K562 (cell line): ENCODE results near the gene TSPAN3. TPM values are rescaled to one million over a fixed set of nuclear protein-coding genes. Genes with fewer than 3 reads are reported as not detected.
A peak's percentile ranks its signal among the peaks of the same experiment; 100 is the strongest.

Experiments used
- ARHGAP35 ChIP-seq: fragments of 450-650 bp; IDR thresholded peaks from 2 replicates; pipeline ENCODE4 v1.6.1; 2018; ENCODE audit not compliant: partially characterized antibody
- CHD1 ChIP-seq: fragments of 200-600 bp; sonication (generic); IDR thresholded peaks from one replicate; pipeline ENCODE4 v1.6.1; 2012; ENCODE audit warnings: mild to moderate bottlenecking, moderate library complexity, low read length, inconsistent platforms
- EWSR1 ChIP-seq: fragments of 450-650 bp; IDR thresholded peaks from 2 replicates; pipeline ENCODE4 v1.6.1; 2018; ENCODE audit warnings: borderline replicate concordance, mild to moderate bottlenecking, low read depth, moderate library complexity; ENCODE audit not compliant: partially characterized antibody
- GTF2A2 ChIP-seq: IDR thresholded peaks from 2 replicates; pipeline ENCODE4 v1.6.1; 2016; ENCODE audit warnings: mild to moderate bottlenecking, missing genetic modification characterization, missing compliant biosample characterization
- HDAC3 ChIP-seq: fragments of 450-650 bp; IDR thresholded peaks from 2 replicates; pipeline ENCODE4 v1.6.1; 2018; ENCODE audit warnings: borderline replicate concordance, mild to moderate bottlenecking, moderate library complexity; ENCODE audit not compliant: partially characterized antibody
- KAT2B ChIP-seq: IDR thresholded peaks from one replicate; pipeline ENCODE4 v1.6.1; 2012; ENCODE audit warnings: low read depth, mild to moderate bottlenecking, control low read depth, inconsistent platforms, low read length, moderate library complexity
- KDM1A ChIP-seq, 2 experiments: fragments of 450-650 bp; IDR thresholded peaks; 2 replicates each; pipeline ENCODE4 v1.6.1; 2016; ENCODE audit warnings: mild to moderate bottlenecking in 2 of 2
- MAFF ChIP-seq: IDR thresholded peaks from 2 replicates; pipeline ENCODE4 v1.6.1; 2012; ENCODE audit warnings: low read length, improper control_type of control experiment
- MEF2A ChIP-seq: IDR thresholded peaks from 2 replicates; pipeline ENCODE4 v1.6.1; 2011; ENCODE audit warnings: low read depth, mild to moderate bottlenecking, low read length, moderate library complexity; ENCODE audit not compliant: control insufficient read depth
- MTF1 ChIP-seq: fragments of 250-450 bp; sonication (Bioruptor Pico); IDR thresholded peaks from 2 replicates; pipeline ENCODE4 v1.9.0; 2021; ENCODE audit warnings: moderate library complexity, mild to moderate bottlenecking, inconsistent platforms, borderline replicate concordance
- PHB2 ChIP-seq: fragments of 450-650 bp; IDR thresholded peaks from 2 replicates; pipeline ENCODE4 v1.6.1; 2017; ENCODE audit warnings: low read depth
- PPARD ChIP-seq: fragments of 250-450 bp; sonication (Bioruptor Pico); IDR thresholded peaks from 2 replicates; pipeline ENCODE4 v1.8.0; 2022; ENCODE audit warnings: inconsistent platforms, mild to moderate bottlenecking, moderate library complexity
- RBM22 ChIP-seq: fragments of 200-400 bp; formaldehyde crosslinking; IDR thresholded peaks from 2 replicates; pipeline ENCODE4 v1.6.1; 2018; ENCODE audit warnings: low read length, low read depth; ENCODE audit not compliant: poor library complexity, severe bottlenecking
- SETDB1 ChIP-seq: IDR thresholded peaks from one replicate; pipeline ENCODE4 v1.6.1; 2012; ENCODE audit warnings: low read length, control low read depth, inconsistent platforms
- TCF7 ChIP-seq: sonication (generic); IDR thresholded peaks from 2 replicates; pipeline ENCODE4 v1.6.1; 2016; ENCODE audit warnings: antibody characterized with exemption, borderline replicate concordance
- polyA plus RNA-seq, 8 experiments: library from polyadenylated mRNA; depleted of rRNA in 4 of 8; stranded (reverse) in 5 of 8; unstranded in 3 of 8; fragments of >200 nt; fragmentation: Nextera tagmentation in 2 of 8; fragmentation: Illumina TruSeq in 1 of 8; extraction: Ambion mirVana in 2 of 8; extraction: Trizol in 1 of 8; gene quantifications; 2 replicates each; pipeline versions ENCODE4 v1.2.1 to v1.2.3, GENCODE V29; 2011 to 2014; ENCODE audit warnings: inconsistent platforms in 1 of 8, missing spikeins in 1 of 8
- total RNA-seq, 7 experiments: library from RNA; depleted of rRNA in 6 of 7; stranded (reverse); fragments of >200 nt in 6 of 7; fragmentation: Illumina TruSeq in 2 of 7; extraction: Trizol in 2 of 7; gene quantifications; 2 replicates each; pipeline versions ENCODE4 v1.2.1 to v1.2.3, GENCODE V29; 2011 to 2021; ENCODE audit warnings: low replicate concordance in 1 of 7
- TF ChIP-seq, protein P1 (sequence below): sonication (generic); formaldehyde crosslinking; IDR thresholded peaks from 2 replicates; pipeline ENCODE4 v1.8.0; 2023; ENCODE audit warnings: mild to moderate bottlenecking, missing genetic modification reagents
- TF ChIP-seq, protein P2 (sequence below): sonication (generic); formaldehyde crosslinking; IDR thresholded peaks from 2 replicates; pipeline ENCODE4 v1.8.0; 2022; ENCODE audit warnings: mild to moderate bottlenecking, low read depth, missing genetic modification reagents
- TF ChIP-seq, protein P3 (sequence below): IDR thresholded peaks from 3 replicates; pipeline ENCODE4 v1.6.1; 2011; ENCODE audit warnings: borderline replicate concordance, mild to moderate bottlenecking, moderate library complexity; ENCODE audit not compliant: insufficient read length; ENCODE audit errors: extremely low read depth
- TF ChIP-seq, protein P4 (sequence below): sonication (generic); formaldehyde crosslinking; IDR thresholded peaks from 2 replicates; pipeline ENCODE4 v1.8.0; 2022; ENCODE audit warnings: mild to moderate bottlenecking, missing genetic modification reagents

TSPAN3 gene
- total and polyA plus RNA-seq, 9 of the 15 experiments (the other 6 are each of a cell fraction or from before 2014, with no cell fraction given), result 14.3 to 144 (median 71.1) TPM

DNA sequence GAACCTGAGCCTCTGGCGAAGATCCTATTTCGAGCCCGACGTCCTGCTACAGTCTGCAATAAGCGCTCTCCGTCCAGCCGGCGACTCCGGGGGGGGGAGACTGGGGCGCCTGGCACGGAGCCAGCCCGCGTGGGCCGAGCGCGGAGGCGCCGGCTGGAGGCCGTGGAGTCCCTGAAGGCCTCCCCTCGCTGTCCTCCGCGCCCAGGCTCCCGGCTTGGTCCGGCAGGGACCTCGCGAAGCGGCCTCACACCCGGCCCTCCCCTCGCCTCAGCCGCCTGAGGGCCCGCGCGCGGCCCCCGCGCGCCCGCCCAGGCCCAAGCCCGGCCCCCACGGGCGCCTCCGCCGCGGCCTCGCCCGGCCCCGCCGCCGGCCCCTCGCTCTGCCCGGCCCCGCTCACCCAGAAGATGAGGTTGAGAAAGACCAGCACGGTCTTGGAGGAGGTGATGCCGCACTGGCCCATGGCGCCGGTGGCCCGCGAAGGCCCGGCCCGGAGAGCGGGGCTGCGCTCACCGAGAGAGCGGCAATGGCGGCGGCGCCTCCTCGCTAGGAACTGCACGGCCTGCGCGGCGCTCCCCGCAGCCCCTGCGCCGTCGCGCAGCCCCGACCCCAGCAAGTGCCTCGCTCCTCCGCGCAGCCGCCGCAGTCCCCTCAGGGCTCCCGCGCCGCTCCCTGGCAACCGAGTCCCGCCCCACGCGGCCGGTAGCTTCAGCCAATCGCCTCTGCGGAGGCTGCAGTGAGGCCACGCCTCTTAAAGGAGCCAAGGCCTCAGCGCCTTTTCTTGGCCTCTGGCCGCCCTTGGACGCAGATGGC lies at the start of gene TSPAN3 (continued):
- TF ChIP-seq, protein P1, sequence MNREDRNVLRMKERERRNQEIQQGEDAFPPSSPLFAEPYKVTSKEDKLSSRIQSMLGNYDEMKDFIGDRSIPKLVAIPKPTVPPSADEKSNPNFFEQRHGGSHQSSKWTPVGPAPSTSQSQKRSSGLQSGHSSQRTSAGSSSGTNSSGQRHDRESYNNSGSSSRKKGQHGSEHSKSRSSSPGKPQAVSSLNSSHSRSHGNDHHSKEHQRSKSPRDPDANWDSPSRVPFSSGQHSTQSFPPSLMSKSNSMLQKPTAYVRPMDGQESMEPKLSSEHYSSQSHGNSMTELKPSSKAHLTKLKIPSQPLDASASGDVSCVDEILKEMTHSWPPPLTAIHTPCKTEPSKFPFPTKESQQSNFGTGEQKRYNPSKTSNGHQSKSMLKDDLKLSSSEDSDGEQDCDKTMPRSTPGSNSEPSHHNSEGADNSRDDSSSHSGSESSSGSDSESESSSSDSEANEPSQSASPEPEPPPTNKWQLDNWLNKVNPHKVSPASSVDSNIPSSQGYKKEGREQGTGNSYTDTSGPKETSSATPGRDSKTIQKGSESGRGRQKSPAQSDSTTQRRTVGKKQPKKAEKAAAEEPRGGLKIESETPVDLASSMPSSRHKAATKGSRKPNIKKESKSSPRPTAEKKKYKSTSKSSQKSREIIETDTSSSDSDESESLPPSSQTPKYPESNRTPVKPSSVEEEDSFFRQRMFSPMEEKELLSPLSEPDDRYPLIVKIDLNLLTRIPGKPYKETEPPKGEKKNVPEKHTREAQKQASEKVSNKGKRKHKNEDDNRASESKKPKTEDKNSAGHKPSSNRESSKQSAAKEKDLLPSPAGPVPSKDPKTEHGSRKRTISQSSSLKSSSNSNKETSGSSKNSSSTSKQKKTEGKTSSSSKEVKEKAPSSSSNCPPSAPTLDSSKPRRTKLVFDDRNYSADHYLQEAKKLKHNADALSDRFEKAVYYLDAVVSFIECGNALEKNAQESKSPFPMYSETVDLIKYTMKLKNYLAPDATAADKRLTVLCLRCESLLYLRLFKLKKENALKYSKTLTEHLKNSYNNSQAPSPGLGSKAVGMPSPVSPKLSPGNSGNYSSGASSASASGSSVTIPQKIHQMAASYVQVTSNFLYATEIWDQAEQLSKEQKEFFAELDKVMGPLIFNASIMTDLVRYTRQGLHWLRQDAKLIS (CRISPR knock-in tag), result no peak; the same call in 1 of the 2 replicates
- TF ChIP-seq KAT2B (no peak), CHD1 (peak; percentile 31), KDM1A (IDR thresholded peaks at IDR 0.05) (no peak), MTF1 (CRISPR knock-in tag) (no peak), PHB2 (no peak), HDAC3 (no peak), TCF7 (no peak), MEF2A (no peak), EWSR1 (no peak), MAFF (no peak), GTF2A2 (tag) (no peak), PPARD (CRISPR knock-in tag) (no peak), SETDB1 (no peak), RBM22 (no peak), ARHGAP35 (no peak)
- TF ChIP-seq, protein P2, sequence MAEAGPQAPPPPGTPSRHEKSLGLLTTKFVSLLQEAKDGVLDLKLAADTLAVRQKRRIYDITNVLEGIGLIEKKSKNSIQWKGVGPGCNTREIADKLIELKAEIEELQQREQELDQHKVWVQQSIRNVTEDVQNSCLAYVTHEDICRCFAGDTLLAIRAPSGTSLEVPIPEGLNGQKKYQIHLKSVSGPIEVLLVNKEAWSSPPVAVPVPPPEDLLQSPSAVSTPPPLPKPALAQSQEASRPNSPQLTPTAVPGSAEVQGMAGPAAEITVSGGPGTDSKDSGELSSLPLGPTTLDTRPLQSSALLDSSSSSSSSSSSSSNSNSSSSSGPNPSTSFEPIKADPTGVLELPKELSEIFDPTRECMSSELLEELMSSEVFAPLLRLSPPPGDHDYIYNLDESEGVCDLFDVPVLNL (CRISPR knock-in tag), result no peak
- TF ChIP-seq, protein P3, sequence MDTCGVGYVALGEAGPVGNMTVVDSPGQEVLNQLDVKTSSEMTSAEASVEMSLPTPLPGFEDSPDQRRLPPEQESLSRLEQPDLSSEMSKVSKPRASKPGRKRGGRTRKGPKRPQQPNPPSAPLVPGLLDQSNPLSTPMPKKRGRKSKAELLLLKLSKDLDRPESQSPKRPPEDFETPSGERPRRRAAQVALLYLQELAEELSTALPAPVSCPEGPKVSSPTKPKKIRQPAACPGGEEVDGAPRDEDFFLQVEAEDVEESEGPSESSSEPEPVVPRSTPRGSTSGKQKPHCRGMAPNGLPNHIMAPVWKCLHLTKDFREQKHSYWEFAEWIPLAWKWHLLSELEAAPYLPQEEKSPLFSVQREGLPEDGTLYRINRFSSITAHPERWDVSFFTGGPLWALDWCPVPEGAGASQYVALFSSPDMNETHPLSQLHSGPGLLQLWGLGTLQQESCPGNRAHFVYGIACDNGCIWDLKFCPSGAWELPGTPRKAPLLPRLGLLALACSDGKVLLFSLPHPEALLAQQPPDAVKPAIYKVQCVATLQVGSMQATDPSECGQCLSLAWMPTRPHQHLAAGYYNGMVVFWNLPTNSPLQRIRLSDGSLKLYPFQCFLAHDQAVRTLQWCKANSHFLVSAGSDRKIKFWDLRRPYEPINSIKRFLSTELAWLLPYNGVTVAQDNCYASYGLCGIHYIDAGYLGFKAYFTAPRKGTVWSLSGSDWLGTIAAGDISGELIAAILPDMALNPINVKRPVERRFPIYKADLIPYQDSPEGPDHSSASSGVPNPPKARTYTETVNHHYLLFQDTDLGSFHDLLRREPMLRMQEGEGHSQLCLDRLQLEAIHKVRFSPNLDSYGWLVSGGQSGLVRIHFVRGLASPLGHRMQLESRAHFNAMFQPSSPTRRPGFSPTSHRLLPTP, result no peak
- TF ChIP-seq, protein P4, sequence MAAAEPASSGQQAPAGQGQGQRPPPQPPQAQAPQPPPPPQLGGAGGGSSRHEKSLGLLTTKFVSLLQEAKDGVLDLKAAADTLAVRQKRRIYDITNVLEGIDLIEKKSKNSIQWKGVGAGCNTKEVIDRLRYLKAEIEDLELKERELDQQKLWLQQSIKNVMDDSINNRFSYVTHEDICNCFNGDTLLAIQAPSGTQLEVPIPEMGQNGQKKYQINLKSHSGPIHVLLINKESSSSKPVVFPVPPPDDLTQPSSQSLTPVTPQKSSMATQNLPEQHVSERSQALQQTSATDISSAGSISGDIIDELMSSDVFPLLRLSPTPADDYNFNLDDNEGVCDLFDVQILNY (CRISPR knock-in tag), result no peak
